CD4-positive, alpha-beta T cell treated with Interleukin-17A for 1 hour (primary cell): ENCODE results near the gene PSD.

Source experiments
- DNase-seq: peaks from one replicate; pipeline ENCODE4 v3.0.0-alpha.2; 2020

Gene PSD

DNA sequence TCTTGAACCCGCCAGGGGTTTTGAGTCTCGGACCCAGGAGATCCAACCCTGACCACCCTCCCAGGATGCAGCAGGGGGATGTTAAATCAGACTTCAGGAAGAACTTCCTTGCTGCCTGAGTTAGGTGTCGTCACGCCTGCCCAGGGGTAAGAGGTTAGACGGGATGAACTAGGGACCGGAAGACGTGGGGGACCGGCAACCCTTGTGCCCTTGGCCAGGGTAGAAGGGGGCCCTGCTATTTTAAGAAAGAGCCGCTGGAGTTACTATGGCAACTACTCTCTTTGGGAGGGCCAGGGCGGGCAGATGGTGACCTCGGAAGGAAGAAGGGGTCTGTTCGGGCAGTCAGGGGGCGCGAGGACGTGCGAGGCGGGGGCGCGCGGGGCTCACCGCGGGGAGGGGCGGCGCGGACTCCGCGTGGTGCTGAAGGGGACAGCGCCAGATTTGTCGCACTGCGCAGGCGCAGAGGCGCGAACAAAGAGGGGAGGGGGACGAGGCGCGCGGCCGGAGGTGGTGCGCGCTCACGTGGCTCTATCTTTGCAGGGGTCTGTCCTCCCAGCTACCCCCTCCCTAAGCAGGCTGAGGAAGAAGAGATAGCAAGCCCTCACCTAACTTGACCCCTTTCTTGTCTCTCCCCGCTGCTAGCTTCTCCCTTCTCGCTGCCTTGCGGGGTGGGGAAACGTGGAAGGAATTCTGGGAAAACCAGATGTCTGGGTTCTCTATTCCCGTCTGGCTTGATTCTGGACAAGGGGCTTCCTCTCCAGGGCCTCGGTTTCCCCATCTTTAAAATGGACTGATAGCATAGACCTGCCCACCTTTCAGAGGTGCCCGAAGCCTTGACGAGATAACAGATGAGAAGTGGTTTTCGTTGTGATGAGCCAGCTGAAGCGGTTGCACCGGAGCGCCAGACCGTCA is 940 bp upstream of the PSD start:
- DNase-seq = peak; percentile 70

DNA sequence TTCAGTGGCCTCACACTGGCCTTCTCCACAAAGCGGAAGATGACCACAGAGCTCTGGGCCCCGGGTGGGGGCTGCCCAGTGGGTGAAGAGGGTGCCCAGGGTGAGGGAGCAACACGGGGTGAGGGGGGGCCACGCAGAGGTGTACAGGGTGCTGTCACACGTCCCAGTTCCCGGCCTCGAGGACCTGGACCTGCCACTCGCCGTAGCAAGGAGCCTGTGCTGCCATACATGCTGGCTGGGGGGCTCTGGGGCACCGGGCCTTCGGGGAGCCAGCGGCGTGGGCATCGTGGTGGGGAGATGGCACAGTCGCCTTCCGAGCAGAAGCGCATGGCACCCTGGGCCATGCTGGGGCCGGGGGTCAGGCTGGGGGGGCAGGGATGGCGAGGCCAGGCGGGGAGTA is 1.9 kb downstream of the PSD start:
- no peak for DNase-seq

GRCh38 chr10:102416283-102416682 is 2.3 kb downstream of the PSD start:
- DNase-seq = no peak

GRCh38 chr10:102414749-102415148 is 3.8 kb downstream of the PSD start:
- no peak for DNase-seq

GRCh38 chr10:102413806-102414561 is 4.6 kb downstream of the PSD start:
- no peak for DNase-seq

- peak; percentile 66 for DNase-seq
Measured at GRCh38 chr10:102413053-102413705, 5.4 kb downstream of the PSD start.

DNA sequence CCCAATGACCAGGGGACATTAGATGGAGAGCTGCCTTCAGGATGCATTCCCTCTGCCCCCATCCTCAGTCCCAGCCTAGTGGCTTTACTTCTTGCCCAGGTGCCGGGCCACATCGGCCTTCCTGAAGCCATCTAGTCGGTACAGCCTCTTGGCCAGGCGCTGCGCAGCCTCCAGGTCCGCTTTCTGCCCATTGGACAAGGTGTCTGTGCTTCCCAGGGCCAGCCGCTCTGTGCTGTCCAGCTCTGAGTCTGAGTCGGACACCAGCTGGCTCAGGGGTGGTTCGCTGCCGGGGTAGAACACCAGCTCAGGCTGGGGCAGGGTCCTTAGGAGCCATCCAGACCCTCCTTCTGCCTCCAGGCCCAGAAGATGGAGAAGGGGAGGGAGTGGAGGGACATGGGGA is 6.3 kb downstream of the PSD start:
- DNase-seq = no peak

DNA sequence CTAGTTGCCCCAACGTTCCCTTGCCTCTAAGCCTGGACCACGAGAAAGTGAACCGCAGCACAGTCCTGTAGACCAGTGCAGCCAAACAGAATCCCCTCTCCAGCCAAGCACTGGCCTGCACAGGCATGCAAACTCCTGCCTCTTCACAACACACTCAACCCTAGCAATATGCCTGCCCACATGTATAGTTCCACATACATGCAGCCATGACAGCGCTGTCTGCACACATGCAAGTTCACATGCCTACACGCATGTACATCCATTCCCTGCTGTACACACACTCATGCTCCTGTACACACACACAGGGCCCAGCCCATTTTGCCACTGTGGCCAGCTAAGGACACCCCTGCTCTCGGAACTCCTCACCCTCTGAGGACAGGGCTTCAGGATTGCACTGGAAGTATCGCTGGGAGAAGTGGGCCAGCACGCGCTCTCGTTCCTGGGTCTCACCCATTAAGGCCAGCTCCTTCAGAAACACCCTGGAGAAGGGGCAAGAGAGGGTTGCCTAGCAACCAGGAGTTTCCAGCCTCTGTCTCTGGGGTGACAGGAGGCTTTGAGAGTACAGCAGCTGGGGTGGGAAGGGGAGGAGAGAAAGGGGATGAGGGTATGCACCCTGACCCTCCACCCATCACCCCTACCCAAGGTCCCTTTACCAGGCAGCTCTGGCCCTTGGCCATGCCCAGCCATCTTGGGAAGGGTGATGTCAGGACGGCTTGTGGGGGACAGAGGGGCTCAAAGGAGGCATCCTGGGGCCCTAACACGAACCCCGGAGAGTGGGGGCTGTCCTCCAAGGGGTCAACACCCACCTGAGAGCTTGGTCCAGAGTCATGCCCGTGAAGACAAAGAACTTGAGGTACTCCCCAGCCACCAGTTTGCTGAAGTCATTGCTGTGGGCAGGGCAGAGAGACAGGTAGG is 7.0 kb downstream of the PSD start:
- DNase-seq = no peak

- peak; percentile 49 for DNase-seq
Measured at GRCh38 chr10:102410429-102411073, 8.0 kb downstream of the PSD start.

DNA sequence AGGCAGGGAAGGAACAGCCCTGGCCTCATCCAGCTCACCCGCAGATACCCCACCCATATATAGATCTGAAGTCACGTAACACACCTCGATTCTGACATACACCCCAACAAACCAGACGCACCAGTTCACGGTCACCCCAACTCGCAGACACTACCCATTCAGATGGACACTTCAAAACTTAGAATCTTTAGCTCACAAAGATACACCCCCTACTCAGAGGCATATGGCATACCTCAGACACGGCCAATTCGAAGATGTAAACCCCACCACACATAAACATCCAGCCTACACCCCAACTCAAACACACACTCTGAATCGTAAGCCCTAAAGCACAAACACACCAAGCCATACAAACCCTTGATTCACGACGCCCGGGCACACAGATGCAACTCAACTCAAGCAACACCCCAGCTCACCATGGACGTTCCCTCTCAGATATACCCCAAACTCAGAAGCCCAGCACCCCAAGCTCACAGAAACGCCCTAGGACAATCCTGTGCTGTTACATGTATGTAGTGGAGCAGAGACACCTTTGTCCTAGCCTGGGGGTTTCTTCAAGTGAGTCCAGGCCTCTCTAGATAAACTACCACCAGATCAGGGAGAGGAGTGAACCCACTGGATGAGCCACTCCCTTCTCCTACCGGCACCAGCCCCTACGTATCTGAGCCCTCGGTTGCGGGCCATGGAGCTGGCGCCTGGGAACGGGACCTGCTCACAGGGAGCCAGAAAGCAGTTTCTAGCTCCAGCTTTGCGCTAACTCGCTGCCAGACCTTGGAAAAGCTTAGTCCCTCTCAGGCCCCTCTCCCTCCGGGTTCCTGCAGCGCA is 8.8 kb downstream of the PSD start:
- DNase-seq = no peak

- peak; percentile 74 for DNase-seq
Measured at GRCh38 chr10:102408728-102409603, 9.6 kb downstream of the PSD start.

- no peak for DNase-seq
Measured at GRCh38 chr10:102408131-102408727, 10.4 kb downstream of the PSD start.

- DNase-seq = peak; percentile 27
Measured at GRCh38 chr10:102407425-102408130, 11.0 kb downstream of the PSD start.

GRCh38 chr10:102406815-102407214 is 11.8 kb downstream of the PSD start:
- peak; percentile 28 for DNase-seq

GRCh38 chr10:102405632-102406031 is 13.0 kb downstream of the PSD start:
- no peak for DNase-seq

GRCh38 chr10:102405108-102405571 is 13.4 kb downstream of the PSD start:
- peak; percentile 50 for DNase-seq

DNA sequence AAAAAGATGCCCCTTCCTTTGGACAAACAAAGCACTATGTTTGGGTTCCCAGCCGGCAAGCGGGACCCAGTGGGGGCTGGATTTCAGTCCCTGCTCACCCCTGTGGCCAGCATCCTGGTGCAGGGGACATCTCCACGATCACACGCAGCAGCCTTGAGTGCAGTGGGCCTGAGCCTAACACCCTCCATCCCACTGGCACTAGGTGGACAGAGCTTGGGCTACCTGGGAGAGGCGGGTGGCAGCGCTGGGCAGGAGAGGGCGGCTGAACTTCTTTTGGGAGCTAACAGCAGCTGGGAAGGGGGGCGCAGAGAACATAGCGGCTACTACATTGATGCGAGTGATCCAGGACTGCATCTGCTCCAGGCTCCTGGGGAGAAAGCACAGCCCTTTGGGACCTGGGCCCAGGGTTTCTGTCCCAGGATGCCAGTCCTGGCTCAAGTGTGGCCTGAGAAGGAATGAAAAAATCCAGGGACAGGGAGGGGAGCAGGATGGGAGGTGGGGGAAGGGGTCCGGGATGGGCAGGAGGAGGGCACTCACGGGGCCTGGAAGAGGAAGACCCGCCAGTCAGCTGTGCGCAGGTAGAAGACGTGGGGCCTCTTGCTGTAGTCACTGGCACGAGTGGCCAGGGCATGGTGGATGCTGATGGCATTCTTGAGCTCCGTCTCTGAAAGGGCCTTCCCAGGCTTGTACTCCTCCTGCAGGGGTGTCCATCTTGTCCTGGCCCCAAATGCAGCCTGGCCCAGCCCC is 14.1 kb downstream of the PSD start:
- peak; percentile 43 for DNase-seq

DNA sequence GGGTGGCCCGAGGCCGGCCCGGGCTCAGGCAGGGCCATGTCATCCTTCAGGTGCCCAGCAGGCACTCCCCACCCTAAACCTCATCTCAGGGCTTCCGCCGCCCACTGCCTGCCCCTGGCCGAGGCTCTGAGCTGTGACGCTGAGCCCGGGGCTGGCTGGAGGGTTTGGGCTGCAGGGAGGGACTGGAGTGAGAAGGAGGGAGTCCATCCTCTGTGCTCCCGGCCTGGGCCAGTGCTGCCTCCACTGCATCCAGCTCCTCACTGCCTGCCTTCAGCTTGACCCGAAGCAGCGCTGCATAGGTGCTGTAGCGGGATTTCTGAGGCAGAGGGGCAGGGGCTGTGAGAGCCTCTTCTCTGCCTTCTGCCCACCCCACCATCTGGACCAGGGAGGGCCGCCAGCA is 15.5 kb downstream of the PSD start:
- peak; percentile 15 for DNase-seq
